Bronchial smooth muscle cell (primary cell): ENCODE measurements around the gene PRDM4. TPM values are rescaled to one million over a fixed set of nuclear protein-coding genes. Genes with fewer than 3 reads are reported as not detected.

Experiments used
- total RNA-seq: library from RNA; depleted of rRNA; stranded (reverse); fragments of >200 nt; gene quantifications from 2 replicates; pipeline ENCODE4 v1.2.1, GENCODE V29; 2014

Gene PRDM4
- total RNA-seq, result 14.0 and 16.3 TPM in 2 replicates

GRCh38 chr12:107760809-107761501 is at the start of gene PRDM4:
PRDM4 (minus strand) TSS chr12:107761137; CDS start chr12:107760515, 622 bp downstream.

GRCh38 chr12:107774349-107775029 is 13.6 kb upstream of the PRDM4 start, which contains the start of gene ASCL4:
ASCL4 (plus strand) TSS chr12:107774704; CDS start chr12:107775219, 515 bp downstream.

GRCh38 chr12:107685360-107686248 is 75.3 kb downstream of the PRDM4 start, which contains the start of gene PWP1:
PWP1 (plus strand) TSS chr12:107685799; CDS start chr12:107685900, 101 bp downstream.

Other genes with a start within 250 kb of the PRDM4 start
- gene PWP1, start 75.3 kb downstream of the PRDM4 start, total RNA-seq, result 74.1 and 141 TPM in 2 replicates
- not detected in 2 replicates for gene ASCL4, start 13.6 kb upstream of the PRDM4 start, total RNA-seq